Calu3 (cell line): ENCODE results near the gene CUTC. TPM values are rescaled to one million over a fixed set of nuclear protein-coding genes. Genes with fewer than 3 reads are reported as not detected.

Source experiments
- BruUV-seq: library from RNA; stranded (reverse); fragments of 400-500 nt; replicated peaks from 2 replicates; lab custom pipeline; 2021; lab: Mats Ljungman, UMichigan
- CTCF ChIA-PET: fragments of 300-600 bp; sonication (Branson Sonifier 250); formaldehyde crosslinking; loops from one replicate; lab custom pipeline; 2022; ENCODE audit warnings: antibody characterized with exemption; lab: Charles Lee
- DNase-seq: peaks from one replicate; pipeline ENCODE4 v3.0.0; 2022
- H3K27ac Mint-ChIP-seq: one replicate; pipeline ENCODE4 v1.8.0; 2022; ENCODE audit warnings: mixed read lengths; ENCODE audit not compliant: unreplicated experiment
- H3K27me3 Mint-ChIP-seq: one replicate; pipeline ENCODE4 v1.8.0; 2022; ENCODE audit warnings: mixed read lengths; ENCODE audit not compliant: unreplicated experiment
- H3K36me3 Mint-ChIP-seq: one replicate; pipeline ENCODE4 v1.8.0; 2022; ENCODE audit warnings: mild to moderate bottlenecking, moderate library complexity, mixed read lengths; ENCODE audit not compliant: insufficient read depth, unreplicated experiment
- H3K4me1 Mint-ChIP-seq: one replicate; pipeline ENCODE4 v1.8.0; 2022; ENCODE audit warnings: mild to moderate bottlenecking, low read depth, mixed read lengths; ENCODE audit not compliant: unreplicated experiment
- H3K4me3 Mint-ChIP-seq: one replicate; pipeline ENCODE4 v1.8.0; 2022; ENCODE audit warnings: mild to moderate bottlenecking, low read depth, moderate library complexity, mixed read lengths; ENCODE audit not compliant: unreplicated experiment
- H3K9me3 Mint-ChIP-seq: one replicate; pipeline ENCODE4 v1.8.0; 2022; ENCODE audit warnings: low read depth, mixed read lengths; ENCODE audit not compliant: unreplicated experiment
- intact Hi-C: fragments of 100-400 bp; cut with micrococcal nuclease; formaldehyde crosslinking; loops from one replicate; pipeline ENCODE4 v1.10.0; 2022; ENCODE audit not compliant: unreplicated experiment
- total RNA-seq: library from RNA; stranded (reverse); gene quantifications from 2 replicates; pipeline ENCODE4 v1.2.3, GENCODE V29; 2022
- TF ChIP-seq, protein P1 (sequence below): fragments of 200-600 bp; IDR thresholded peaks from one replicate; pipeline ENCODE4 v1.8.0; 2022; ENCODE audit warnings: antibody characterized with exemption; ENCODE audit not compliant: unreplicated experiment

CUTC gene
- total RNA-seq, 1 experiment from 2014 or later, result 9.3 TPM

DNA sequence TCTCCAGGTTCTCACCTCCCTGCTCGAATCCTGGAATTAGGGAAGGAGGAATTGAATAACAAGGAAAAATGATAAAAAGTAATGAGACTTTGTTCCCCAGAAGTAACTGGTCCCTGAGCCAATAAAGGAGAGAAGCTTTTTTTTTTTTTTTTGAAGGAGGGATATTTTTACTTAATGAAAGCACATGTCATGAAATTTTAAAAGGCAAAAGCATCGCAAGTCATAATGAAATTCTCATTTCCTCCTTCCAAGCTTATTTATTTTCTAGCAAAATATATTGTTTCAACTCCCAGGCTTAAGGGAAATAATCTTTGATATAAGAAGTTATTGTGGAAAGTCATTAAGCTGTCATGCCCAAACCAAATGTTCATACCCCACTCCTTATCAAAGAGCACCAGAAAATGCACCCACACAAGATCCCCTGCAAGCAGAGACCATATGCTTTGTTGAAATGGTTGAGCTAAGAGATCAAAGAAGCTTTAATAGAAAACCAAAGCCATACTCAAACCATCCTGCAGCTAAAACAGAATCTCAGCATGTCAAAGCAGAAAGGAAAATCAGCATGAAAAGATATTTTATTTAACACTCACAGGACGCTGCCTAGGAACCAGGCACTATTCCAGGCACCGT lies 33.8 kb downstream of the CUTC start:
- DNase-seq, result no peak
- no TSS peak for BruUV-seq
- no peak overlapping the region for H3K4me3 Mint-ChIP-seq
- no peak overlapping the region for H3K27ac Mint-ChIP-seq
- no peaks in the 10 kb centered on the region for H3K9me3 Mint-ChIP-seq
- no peaks in the 10 kb centered on the region for H3K27me3 Mint-ChIP-seq
- TF ChIP-seq, protein P1, sequence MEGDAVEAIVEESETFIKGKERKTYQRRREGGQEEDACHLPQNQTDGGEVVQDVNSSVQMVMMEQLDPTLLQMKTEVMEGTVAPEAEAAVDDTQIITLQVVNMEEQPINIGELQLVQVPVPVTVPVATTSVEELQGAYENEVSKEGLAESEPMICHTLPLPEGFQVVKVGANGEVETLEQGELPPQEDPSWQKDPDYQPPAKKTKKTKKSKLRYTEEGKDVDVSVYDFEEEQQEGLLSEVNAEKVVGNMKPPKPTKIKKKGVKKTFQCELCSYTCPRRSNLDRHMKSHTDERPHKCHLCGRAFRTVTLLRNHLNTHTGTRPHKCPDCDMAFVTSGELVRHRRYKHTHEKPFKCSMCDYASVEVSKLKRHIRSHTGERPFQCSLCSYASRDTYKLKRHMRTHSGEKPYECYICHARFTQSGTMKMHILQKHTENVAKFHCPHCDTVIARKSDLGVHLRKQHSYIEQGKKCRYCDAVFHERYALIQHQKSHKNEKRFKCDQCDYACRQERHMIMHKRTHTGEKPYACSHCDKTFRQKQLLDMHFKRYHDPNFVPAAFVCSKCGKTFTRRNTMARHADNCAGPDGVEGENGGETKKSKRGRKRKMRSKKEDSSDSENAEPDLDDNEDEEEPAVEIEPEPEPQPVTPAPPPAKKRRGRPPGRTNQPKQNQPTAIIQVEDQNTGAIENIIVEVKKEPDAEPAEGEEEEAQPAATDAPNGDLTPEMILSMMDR, result no peak
- intact Hi-C loops, result no loop called here
- CTCF ChIA-PET, result no interaction called here
- no peaks in the 10 kb centered on the region for H3K36me3 Mint-ChIP-seq
- H3K4me1 Mint-ChIP-seq, result no peaks in the 10 kb centered on the region

DNA sequence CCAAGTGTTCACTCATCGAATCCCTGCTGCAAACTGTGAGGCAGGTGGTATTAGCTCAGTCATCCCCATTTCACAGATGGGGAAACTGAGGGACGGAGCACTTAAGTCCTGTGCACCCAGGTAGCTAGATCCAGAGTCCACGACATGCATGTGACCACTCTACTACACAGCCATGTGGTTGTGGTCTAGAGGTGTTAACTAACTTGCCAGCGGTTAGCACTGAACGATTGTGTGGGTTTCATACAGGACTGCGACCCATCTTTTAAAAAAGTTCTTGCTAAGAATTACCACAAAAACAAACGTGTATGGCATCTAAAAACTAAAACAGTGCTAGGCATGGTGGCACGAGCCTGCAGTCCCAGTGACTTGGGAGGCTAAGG lies 34.3 kb downstream of the CUTC start:
- no peaks in the 10 kb centered on the region for H3K27me3 Mint-ChIP-seq
- H3K4me1 Mint-ChIP-seq, result no peaks in the 10 kb centered on the region
- BruUV-seq, result no TSS peak
- H3K4me3 Mint-ChIP-seq, result no peak overlapping the region
- intact Hi-C loops, result no loop called here
- H3K27ac Mint-ChIP-seq, result no peak overlapping the region
- CTCF ChIA-PET, result no interaction called here
- no peaks in the 10 kb centered on the region for H3K9me3 Mint-ChIP-seq
- no peaks in the 10 kb centered on the region for H3K36me3 Mint-ChIP-seq
- TF ChIP-seq, protein P1, result no peak
- no peak for DNase-seq

DNA sequence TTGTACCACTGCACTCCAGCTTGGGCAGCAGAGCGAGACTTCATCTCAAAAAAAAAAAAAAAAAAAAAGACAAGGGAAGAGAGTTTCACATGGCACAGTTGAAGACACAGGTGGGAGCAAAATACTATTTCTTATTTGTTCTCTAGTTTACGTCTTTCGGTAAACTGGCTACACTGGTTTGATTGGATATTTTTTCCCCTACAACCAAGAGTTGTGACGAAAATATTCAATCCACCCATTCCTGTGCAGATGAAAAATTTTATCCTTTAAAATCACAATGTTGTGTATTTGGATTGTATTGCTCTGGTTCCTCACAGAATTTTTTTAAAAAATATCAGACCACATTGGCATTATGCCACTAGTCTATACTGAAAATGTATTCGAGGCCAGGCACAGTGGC lies 35.9 kb downstream of the CUTC start:
- no TSS peak for BruUV-seq
- CTCF ChIA-PET, result interaction anchor here (0.7 kb wide), 2 partner anchors 341 to 1065 kb away, joined by 4 read pairs; no protein-coding TSS in a partner anchor
- no peaks in the 10 kb centered on the region for H3K9me3 Mint-ChIP-seq

DNA sequence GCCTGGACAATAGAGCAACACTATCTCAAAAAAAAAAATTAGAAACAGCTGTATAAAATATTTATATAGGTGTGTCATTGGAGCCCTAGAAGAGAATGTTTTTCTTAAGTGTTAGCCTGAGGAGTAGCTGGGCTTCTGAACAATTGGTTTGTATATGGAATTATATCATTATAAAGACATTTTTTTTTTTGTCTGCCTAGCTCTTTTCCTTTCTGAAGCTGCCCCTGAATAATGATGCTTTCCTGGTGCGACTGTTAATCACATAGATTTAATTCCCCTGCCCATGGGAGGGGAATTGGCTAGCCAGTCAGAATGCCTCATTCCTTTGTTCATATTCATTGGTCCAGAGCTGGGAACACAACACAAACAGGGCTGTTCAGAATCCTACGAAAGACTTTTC lies 36.5 kb downstream of the CUTC start:
- Mint-ChIP-seq H3K27me3 (no peaks in the 10 kb centered on the region), H3K36me3 (no peaks in the 10 kb centered on the region), H3K4me1 (no peaks in the 10 kb centered on the region), H3K27ac (no peak overlapping the region), H3K9me3 (no peaks in the 10 kb centered on the region), H3K4me3 (no peak overlapping the region)
- intact Hi-C loops, result no loop called here
- no TSS peak for BruUV-seq
- CTCF ChIA-PET, result interaction anchor here (0.7 kb wide), 1 partner anchor 340 kb away, joined by 4 read pairs; no protein-coding TSS in a partner anchor
- TF ChIP-seq, protein P1, result no peak
- no peak for DNase-seq

More for the DNA sequence above, 35.9 kb downstream of the CUTC start:
- Mint-ChIP-seq H3K4me3 (no peak overlapping the region), H3K36me3 (no peaks in the 10 kb centered on the region), H3K27me3 (no peaks in the 10 kb centered on the region), H3K4me1 (no peaks in the 10 kb centered on the region), H3K27ac (no peak overlapping the region)
- TF ChIP-seq, protein P1, result no peak
- intact Hi-C loops, result no loop called here
- DNase-seq, result no peak
